Transverse colon (tissue), 3 donors: ENCODE measurements around the gene PLXNB2.

Source experiments
- CTCF ChIP-seq, 5 experiments: fragments of 200-600 bp in 3 of 5; fragments of 450-650 bp in 2 of 5; sonication (generic) in 3 of 5; IDR thresholded peaks; 1 replicate in 2 of 5; 2 replicates in 3 of 5; pipeline ENCODE4 v1.5.1; 2016 to 2017; ENCODE audit warnings: antibody characterized with exemption in 5 of 5, inconsistent platforms in 3 of 5, mild to moderate bottlenecking in 2 of 5, moderate library complexity in 1 of 5
- EP300 ChIP-seq: sonication (generic); formaldehyde crosslinking; IDR thresholded peaks from one replicate; pipeline ENCODE4 v1.6.1; 2017; ENCODE audit warnings: antibody characterized with exemption, low read depth
- POLR2A ChIP-seq: fragments of 450-650 bp; IDR thresholded peaks from one replicate; pipeline ENCODE4 v1.6.1; 2016; ENCODE audit warnings: antibody characterized with exemption, mild to moderate bottlenecking, moderate library complexity

DNA sequence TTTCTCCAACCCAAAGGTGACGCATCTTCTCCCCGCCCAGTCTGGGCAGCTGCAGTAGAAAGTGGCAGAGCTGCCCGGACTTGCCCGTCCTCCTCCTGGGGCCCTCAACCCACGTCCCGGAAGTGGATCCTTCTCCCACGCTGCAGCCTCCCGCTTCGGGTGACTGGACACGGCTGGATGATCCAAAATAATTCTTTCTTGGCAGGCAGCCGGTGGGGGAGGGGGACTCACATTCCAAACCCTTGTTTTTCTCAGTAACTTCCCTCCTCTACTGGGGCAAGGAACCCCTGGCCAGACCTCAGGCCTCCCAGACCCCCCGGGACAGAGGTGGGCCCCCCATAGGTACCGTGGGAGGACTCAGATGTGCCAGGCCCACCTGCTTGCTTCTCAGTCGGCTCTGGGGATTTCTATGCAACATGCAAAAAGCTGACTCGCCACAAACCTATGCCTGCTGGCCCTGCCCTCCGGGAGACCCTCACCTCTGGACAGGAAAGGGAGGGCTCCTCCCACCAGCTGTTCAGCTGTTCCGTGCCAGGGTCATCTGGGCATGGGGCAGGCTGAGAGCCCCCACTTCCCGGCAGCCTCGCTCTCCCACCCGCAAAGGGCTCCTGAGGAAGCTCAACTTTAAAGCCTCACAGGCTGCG lies 1.4 kb downstream of the PLXNB2 start:
- TF ChIP-seq CTCF (IDR thresholded peaks at IDR 0.05), result no peak
- TF ChIP-seq EP300, result no peak
- peak; percentile 81 for TF ChIP-seq POLR2A
